KOPT-K1 (cell line): ENCODE results near the gene ZAR1L.

Experiments used
- H3K27ac ChIP-seq: fragments of 200-600 bp; sonication (generic); 2 replicates; pipeline ENCODE4 v1.5.1; 2016; ENCODE audit warnings: antibody characterized with exemption, mild to moderate bottlenecking, low read depth, low read length; ENCODE audit not compliant: poor library complexity, severe bottlenecking
- H3K36me3 ChIP-seq: fragments of 200-600 bp; sonication (generic); 2 replicates; pipeline ENCODE4 v1.5.1; 2017; ENCODE audit warnings: antibody characterized with exemption, mild to moderate bottlenecking, low read length, moderate library complexity; ENCODE audit not compliant: insufficient read depth
- H3K9me3 ChIP-seq: fragments of 200-600 bp; sonication (generic); 2 replicates; pipeline ENCODE4 v1.5.1; 2017; ENCODE audit warnings: antibody characterized with exemption, low read length, mild to moderate bottlenecking; ENCODE audit not compliant: insufficient read depth, poor library complexity, severe bottlenecking

Gene ZAR1L

DNA sequence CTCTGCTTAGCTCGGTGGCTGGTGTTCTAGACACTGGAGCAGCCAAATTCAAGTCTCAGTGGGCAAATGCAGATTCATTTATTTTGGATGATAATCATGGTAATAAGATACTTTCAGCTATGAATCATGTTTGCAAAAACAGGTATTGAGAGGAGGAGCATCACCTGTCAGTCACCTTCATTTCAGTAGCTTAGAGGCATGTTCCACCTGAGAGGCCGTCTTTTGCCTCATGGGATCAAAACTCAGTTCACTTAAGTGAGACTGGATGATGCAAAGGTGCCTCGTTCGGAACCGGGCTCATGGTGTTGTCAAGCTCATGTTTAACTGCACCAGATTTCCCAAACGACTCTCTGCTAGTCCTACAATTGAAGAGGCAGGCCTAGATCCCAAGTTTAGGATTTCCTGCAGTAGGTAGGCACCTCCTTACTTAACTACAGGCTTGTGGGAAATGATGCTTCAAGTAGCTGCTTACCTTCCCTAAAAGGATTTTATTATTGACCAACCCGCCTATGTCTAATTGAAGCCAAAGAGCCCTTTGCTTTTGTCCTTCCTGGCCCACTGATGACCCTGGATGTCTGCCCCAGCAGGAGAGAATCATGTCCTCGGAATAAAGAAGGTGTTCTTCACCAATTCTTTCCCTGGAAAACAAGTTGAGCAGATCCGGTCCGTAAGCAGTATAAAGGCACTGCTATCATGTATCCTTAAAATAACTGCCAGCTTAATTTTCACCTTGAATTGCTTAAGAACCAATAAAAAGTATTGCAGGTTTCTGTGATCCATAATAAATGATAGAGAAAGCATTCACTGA lies 60.0 kb downstream of the ZAR1L start:
- Histone ChIP-seq H3K36me3 (no peaks in the 10 kb centered on the region), H3K9me3 (no peaks in the 10 kb centered on the region), H3K27ac (no peak overlapping the region)

DNA sequence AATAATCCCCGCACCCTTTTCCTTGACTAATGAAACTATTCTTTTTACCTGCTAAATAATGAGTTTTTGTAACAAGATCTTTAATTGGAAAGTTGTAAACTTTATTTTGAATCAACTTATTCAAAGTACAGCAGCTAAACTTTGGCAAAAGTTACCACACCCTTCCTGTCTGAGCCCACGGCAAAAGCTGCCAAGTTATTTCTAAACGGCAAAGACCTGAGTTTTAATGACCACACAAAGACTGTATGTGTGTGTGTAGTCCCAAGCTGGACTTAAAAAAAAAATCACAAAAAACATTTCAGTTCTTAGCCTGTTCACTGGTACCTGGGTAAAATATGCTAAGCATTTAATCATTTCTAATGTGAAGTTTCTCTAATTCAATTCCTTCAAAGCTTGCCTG lies 60.7 kb downstream of the ZAR1L start:
- Histone ChIP-seq H3K36me3 (no peaks in the 10 kb centered on the region), H3K9me3 (no peaks in the 10 kb centered on the region), H3K27ac (no peak overlapping the region)

DNA sequence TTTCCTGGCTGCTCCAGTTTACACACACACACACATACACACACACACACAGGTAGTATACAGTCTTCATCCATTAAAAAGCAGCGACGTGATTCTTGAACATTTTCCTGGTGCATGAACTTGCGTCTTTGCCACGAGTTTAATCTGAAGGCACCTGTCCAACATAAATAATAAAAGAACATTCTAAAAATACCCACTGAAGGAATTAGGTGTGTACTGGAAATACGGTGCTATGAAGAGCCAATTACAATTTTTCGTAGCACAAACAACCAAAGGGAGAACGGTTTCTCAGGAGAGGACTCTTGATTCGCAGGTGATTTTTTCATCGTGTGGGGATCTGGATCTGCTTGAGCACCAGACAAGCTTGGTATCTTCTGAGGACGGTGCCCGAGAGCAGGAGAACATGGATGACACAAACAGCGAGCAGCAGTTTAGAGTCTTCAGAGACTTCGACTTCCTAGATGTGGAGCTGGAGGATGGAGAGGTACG lies 61.2 kb downstream of the ZAR1L start:
- Histone ChIP-seq H3K36me3 (no peaks in the 10 kb centered on the region), H3K27ac (no peak overlapping the region), H3K9me3 (no peaks in the 10 kb centered on the region)
